ENCODE measurements around the gene CACNA1B.

Gene CACNA1B

DNA sequence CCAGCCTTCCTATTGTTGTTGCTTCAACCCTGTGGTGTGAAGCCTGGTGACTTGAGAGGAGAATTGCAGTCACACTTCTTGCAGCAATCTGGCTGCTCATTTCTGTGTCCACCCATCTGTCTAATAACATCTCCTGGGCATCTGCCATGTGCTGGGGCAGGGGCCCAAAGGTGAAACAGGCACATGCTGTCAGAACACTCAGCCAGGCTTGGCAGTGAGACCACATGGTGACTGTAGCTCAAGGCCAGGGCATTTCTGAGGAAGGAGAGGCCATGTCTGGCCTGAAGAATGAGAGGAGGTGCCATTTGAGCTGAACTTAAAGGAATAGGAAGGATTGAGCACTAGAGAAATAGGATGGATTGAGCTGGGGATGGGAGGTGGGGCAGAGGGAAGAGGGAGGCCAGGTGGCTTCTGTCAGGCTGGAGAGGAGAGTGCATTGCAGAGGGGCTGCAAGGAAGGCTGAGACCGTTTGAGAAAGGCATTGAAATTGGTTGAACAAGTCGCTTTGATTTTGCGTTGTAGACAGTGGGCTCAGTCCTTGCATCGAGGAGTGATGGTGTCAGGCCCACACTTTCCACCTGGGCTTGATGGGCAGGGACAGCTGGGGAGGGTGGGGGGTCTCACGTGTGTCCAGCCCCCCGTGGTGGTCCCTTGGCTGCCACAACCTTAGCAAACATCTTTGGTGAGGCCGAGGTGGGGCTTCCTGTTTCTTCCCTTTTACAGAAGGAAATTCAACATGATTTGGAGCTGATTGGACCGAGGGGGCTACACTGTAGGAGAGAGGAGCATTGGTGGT, 222.4 kb downstream of the CACNA1B start:
- H3K4me3 ChIP-seq (ENCODE audit: low read depth, low read length) = no peak overlapping the region
- DNase-seq (ENCODE audit: low read depth) = no peak
- no peak for TF ChIP-seq CTCF (IDR thresholded peaks at IDR 0.05; ENCODE audit: low read depth, low read length, missing control alignments)

- H3K4me3 ChIP-seq (ENCODE audit: low read depth, low read length) = no peak overlapping the region
- DNase-seq (ENCODE audit: low read depth) = no peak
- peak; percentile 47 for TF ChIP-seq CTCF (IDR thresholded peaks at IDR 0.05; ENCODE audit: low read depth, low read length, missing control alignments)
Observed at GRCh38 chr9:138100711-138101350, 223.2 kb downstream of the CACNA1B start.

DNA sequence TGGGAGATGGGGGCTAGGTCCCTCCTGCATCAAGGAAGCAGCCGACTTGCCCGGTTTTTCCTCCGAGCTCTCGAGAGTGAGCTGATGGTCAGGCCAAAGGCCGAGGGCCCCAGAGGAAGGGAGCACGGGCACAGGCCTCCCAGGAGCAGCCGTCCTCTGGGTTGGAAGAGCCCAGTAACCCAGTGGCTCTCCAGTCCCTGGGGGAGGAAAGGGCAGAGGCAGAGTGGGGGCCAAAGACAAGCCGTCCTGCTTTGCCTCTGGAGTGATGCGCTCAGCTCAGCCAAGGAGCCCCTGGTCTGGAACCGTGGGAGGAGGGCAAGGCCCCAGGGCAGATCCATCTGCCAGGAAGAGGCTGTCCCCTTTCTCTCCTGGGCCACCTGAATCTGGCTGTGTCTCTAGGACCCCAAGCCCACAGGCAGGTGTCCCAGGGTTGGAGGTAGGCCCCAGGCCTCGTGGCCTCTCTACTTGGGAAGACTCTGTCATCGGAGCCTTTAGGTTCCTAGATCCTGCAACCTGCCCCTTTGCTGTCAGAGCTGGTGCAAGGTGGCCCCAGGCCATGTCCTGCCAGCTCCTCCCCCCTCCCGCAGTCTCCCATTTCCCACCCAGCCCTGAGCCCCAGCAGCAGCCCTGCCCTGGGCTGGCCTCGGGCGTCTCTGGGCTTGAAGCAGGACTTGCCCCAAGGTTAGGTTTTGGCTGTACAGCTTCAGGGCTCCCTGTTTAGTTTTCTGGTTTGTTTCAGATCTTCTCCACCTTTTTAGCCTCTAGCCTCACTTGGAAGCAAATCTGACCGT, 224.1 kb downstream of the CACNA1B start:
- H3K4me3 ChIP-seq (ENCODE audit: low read depth, low read length) = no peak overlapping the region
- TF ChIP-seq CTCF (IDR thresholded peaks at IDR 0.05; ENCODE audit: low read depth, low read length, missing control alignments) = no peak
- no peak for DNase-seq (ENCODE audit: low read depth)

GRCh38 chr9:138102246-138103051, 224.9 kb downstream of the CACNA1B start:
- H3K4me3 ChIP-seq (ENCODE audit: low read depth, low read length) = no peak overlapping the region
- no peak for TF ChIP-seq CTCF (IDR thresholded peaks at IDR 0.05; ENCODE audit: low read depth, low read length, missing control alignments)
- DNase-seq (ENCODE audit: low read depth) = no peak

DNA sequence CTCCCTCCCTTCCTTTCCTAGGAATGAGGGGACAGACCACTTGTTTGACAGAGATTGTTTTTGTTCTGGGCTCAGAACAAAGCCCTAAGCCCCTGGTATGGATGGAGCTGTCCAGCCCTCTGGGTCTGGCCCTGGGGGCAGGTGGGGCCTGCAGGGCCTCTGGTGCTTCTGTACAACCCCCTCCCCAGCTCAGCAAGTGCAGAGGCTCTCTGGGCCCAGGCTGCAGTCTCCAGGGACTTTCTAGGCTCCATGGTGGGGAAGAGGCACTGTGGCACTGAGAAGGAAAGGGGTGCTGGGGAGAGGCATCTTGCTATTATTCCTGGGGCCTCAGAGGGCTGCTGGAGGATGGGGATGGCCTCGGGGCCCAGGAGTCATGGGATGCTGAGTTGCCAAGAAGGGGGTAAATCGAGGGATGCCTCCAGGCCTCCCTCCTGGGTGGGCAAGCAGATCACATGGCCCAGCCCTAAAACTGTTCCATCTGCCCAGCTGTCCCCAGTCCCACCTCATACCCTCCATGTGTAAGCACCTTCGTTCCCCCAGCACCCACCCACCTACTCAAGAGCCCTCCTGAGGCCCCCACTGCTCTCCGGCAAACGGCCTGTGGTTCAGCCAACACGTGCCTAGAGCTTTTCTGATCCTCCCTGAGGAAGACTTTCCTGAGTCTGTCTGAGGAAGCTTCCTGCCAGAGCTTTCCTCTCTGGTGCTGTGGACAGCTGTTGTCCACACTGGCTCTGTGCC, 225.7 kb downstream of the CACNA1B start:
- DNase-seq (ENCODE audit: low read depth) = no peak
- no peak overlapping the region for H3K4me3 ChIP-seq (ENCODE audit: low read depth, low read length)
- no peak for TF ChIP-seq CTCF (IDR thresholded peaks at IDR 0.05; ENCODE audit: low read depth, low read length, missing control alignments)

- no peak overlapping the region for H3K4me3 ChIP-seq (ENCODE audit: low read depth, low read length)
- DNase-seq (ENCODE audit: low read depth) = no peak
- TF ChIP-seq CTCF (IDR thresholded peaks at IDR 0.05; ENCODE audit: low read depth, low read length, missing control alignments) = no peak
Observed at GRCh38 chr9:138103849-138104206, 226.2 kb downstream of the CACNA1B start.

Measured in GM12864 (cell line).